ENCODE measurements around the gene C2CD2.
"Not testable (repeated sequence)": the region's sequence is repeated elsewhere in the genome, so short reads cannot be mapped to it uniquely, and the experiment has no call there.

C2CD2 gene

GRCh38 chr21:41958886-41959563 lies 5.2 kb upstream of the C2CD2 start:
- DNase-seq (ENCODE audit: low read depth in 2 of 2, low spot score in 1 of 2): no peak

GRCh38 chr21:41957991-41958766 lies 4.4 kb upstream of the C2CD2 start:
- DNase-seq (ENCODE audit: low read depth in 2 of 2, low spot score in 1 of 2): no peak

- DNase-seq (ENCODE audit: low read depth in 2 of 2, low spot score in 1 of 2): no peak
Observed at GRCh38 chr21:41956926-41957729, 3.3 kb upstream of the C2CD2 start.

GRCh38 chr21:41955516-41955915 lies 1.7 kb upstream of the C2CD2 start:
- DNase-seq (ENCODE audit: low read depth in 2 of 2, low spot score in 1 of 2): no peak

GRCh38 chr21:41954654-41955499 lies 1.1 kb upstream of the C2CD2 start:
- no peak for DNase-seq (ENCODE audit: low read depth in 2 of 2, low spot score in 1 of 2)

GRCh38 chr21:41953249-41953830 lies 478 bp downstream of the C2CD2 start:
- DNase-seq (ENCODE audit: low read depth in 2 of 2, low spot score in 1 of 2): no peak

GRCh38 chr21:41952568-41953248 lies 1.1 kb downstream of the C2CD2 start:
- DNase-seq (ENCODE audit: low read depth in 2 of 2, low spot score in 1 of 2): no peak

GRCh38 chr21:41951876-41952567 lies 1.8 kb downstream of the C2CD2 start:
- DNase-seq (ENCODE audit: low read depth in 2 of 2, low spot score in 1 of 2): no peak

GRCh38 chr21:41950941-41951351 lies 2.9 kb downstream of the C2CD2 start:
- no peak for DNase-seq (ENCODE audit: low read depth in 2 of 2, low spot score in 1 of 2)

GRCh38 chr21:41949631-41950030 lies 4.2 kb downstream of the C2CD2 start:
- DNase-seq (ENCODE audit: low read depth in 2 of 2, low spot score in 1 of 2): not testable (repeated sequence)

- DNase-seq (ENCODE audit: low read depth in 2 of 2, low spot score in 1 of 2): no peak
Observed at GRCh38 chr21:41948901-41949300, 4.9 kb downstream of the C2CD2 start.

GRCh38 chr21:41948078-41948895 lies 5.5 kb downstream of the C2CD2 start:
- no peak for DNase-seq (ENCODE audit: low read depth in 2 of 2, low spot score in 1 of 2)

- DNase-seq (ENCODE audit: low read depth in 2 of 2, low spot score in 1 of 2): no peak
Observed at GRCh38 chr21:41945982-41946381, 7.8 kb downstream of the C2CD2 start.

- no peak for DNase-seq (ENCODE audit: low read depth in 2 of 2, low spot score in 1 of 2)
Observed at GRCh38 chr21:41943851-41944250, 10.0 kb downstream of the C2CD2 start.

GRCh38 chr21:41942457-41942856 lies 11.4 kb downstream of the C2CD2 start:
- DNase-seq (ENCODE audit: low read depth in 2 of 2, low spot score in 1 of 2): no peak

- DNase-seq (ENCODE audit: low read depth in 2 of 2, low spot score in 1 of 2): no peak
Observed at GRCh38 chr21:41941941-41942340, 11.9 kb downstream of the C2CD2 start.

- DNase-seq (ENCODE audit: low read depth in 2 of 2, low spot score in 1 of 2): no peak
Observed at GRCh38 chr21:41940431-41940830, 13.4 kb downstream of the C2CD2 start.

GRCh38 chr21:41939391-41939790 lies 14.4 kb downstream of the C2CD2 start:
- no peak for DNase-seq (ENCODE audit: low read depth in 2 of 2, low spot score in 1 of 2)
